Osteocyte (in vitro differentiated cells): ENCODE measurements around the gene OTUB2. TPM values are rescaled to one million over a fixed set of nuclear protein-coding genes. Genes with fewer than 3 reads are reported as not detected.
"Not testable (repeated sequence)": the region's sequence is repeated elsewhere in the genome, so short reads cannot be mapped to it uniquely, and the experiment has no call there.

Experiments
- DNase-seq: peaks from one replicate; pipeline ENCODE4 v3.0.0; 2021; ENCODE audit warnings: mixed read lengths; ENCODE audit not compliant: unreplicated experiment; ENCODE audit errors: extremely low spot score
- H3K27ac Mint-ChIP-seq: one replicate; pipeline ENCODE4 v1.8.0; 2021; ENCODE audit warnings: mild to moderate bottlenecking, mixed read lengths; ENCODE audit not compliant: unreplicated experiment
- H3K27me3 Mint-ChIP-seq: one replicate; pipeline ENCODE4 v1.8.0; 2021; ENCODE audit warnings: mixed read lengths; ENCODE audit not compliant: unreplicated experiment
- H3K36me3 Mint-ChIP-seq: one replicate; pipeline ENCODE4 v1.8.0; 2021; ENCODE audit warnings: mixed read lengths; ENCODE audit not compliant: unreplicated experiment
- H3K4me1 Mint-ChIP-seq: one replicate; pipeline ENCODE4 v1.8.0; 2021; ENCODE audit warnings: mixed read lengths; ENCODE audit not compliant: unreplicated experiment
- H3K4me3 Mint-ChIP-seq: one replicate; pipeline ENCODE4 v1.8.0; 2021; ENCODE audit warnings: mild to moderate bottlenecking, moderate library complexity, mixed read lengths; ENCODE audit not compliant: unreplicated experiment
- H3K9me3 Mint-ChIP-seq: one replicate; pipeline ENCODE4 v1.8.0; 2021; ENCODE audit warnings: mixed read lengths; ENCODE audit not compliant: unreplicated experiment
- CTCF ChIP-seq: fragments of 200-600 bp; sonication (generic); IDR thresholded peaks from 2 replicates; pipeline ENCODE4 v1.5.0; 2021; ENCODE audit warnings: antibody characterized with exemption, mild to moderate bottlenecking, moderate library complexity
- total RNA-seq: library from RNA; stranded (reverse); gene quantifications from 2 replicates; pipeline ENCODE4 v1.2.1, GENCODE V29; 2021

OTUB2 gene
- total RNA-seq, 1 donor from 2014 or later, result 1.3 TPM

DNA sequence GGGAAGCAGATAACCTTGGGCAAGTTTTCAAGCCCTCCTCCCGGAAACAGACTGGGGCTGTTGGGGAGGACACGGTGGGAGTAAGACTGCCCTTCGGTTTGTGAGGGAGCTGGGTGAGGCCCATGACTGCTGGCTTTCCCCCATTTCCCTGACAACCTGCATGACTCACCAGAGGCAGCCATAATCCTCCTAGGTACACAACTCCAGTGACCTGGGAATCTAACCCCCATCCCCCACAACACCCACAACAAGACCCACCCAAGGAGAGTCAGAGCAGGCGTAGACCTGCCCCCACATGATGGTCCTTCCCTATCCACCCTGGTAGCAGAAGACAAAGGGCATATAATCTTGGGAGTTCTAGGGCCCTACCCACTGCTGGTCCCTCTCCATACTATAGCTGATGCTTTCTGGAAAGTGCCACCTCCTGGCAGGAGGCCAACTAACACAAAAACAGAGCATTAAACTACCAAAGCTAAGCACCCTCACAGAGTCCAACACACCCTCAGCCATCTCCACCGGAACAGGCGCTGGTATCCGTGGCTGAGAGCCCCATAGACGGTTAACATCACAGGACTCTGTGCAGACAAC is 40.0 kb downstream of the OTUB2 start:
- Mint-ChIP-seq H3K36me3 (peaks cover 46% of the 10 kb centered on the region), H3K9me3 (peaks cover 40% of the 10 kb centered on the region), H3K4me1 (peaks cover 34% of the 10 kb centered on the region), H3K27me3 (no peaks in the 10 kb centered on the region), H3K4me3 (no peak overlapping the region), H3K27ac (no peak overlapping the region)
- TF ChIP-seq CTCF, result no peak
- no peak for DNase-seq

DNA sequence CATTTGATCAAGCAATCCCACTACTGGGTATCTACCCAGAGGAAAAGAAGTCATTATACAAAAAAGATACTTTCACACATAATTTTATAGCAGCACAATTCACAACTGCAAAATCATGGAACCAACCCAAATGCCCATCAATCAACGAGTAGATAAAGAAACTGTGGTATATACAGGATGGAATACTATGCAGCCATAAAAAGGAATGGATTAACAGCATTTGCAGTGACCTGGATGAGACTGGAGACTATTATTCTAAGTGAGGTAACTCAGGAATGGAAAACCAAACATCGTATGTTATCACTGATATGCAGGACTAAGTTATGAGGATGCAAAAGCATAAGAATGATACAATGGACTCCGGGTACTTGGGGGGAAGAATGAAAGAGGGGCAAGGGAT is 45.9 kb downstream of the OTUB2 start:
- H3K27ac Mint-ChIP-seq, H3K27me3 Mint-ChIP-seq, DNase-seq, H3K4me3 Mint-ChIP-seq: not testable (repeated sequence)
- Mint-ChIP-seq H3K9me3 (peaks cover 56% of the 10 kb centered on the region), H3K4me1 (peaks cover 14% of the 10 kb centered on the region), H3K36me3 (peaks cover 57% of the 10 kb centered on the region)

DNA sequence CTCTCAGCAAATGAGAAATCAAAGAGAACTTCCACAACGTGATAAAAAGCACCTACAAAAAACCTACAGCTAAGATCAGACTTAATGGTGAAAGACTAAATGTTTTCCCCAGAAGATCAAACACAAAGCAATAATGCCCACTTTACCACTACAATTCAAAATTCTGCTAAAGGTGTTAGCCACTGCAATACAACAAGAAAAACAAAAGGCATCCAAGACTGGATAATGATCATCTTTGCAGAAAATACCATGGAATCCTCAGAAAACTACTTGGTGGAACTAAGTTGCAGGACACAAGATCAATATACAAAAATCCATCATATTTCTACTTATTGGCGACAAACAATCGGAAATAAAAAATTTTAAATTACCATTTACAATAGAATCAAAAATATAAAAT is 48.4 kb downstream of the OTUB2 start:
- Mint-ChIP-seq H3K4me3 (no peak overlapping the region), H3K27ac (no peak overlapping the region), H3K36me3 (peaks cover 51% of the 10 kb centered on the region), H3K4me1 (peaks cover 37% of the 10 kb centered on the region), H3K27me3 (no peaks in the 10 kb centered on the region), H3K9me3 (peaks cover 34% of the 10 kb centered on the region)
- no peak for TF ChIP-seq CTCF
- DNase-seq, result no peak

- H3K9me3 Mint-ChIP-seq, result peaks cover 34% of the 10 kb centered on the region
- TF ChIP-seq CTCF, result no peak
- DNase-seq, result no peak
- no peaks in the 10 kb centered on the region for H3K27me3 Mint-ChIP-seq
- H3K27ac Mint-ChIP-seq, result no peak overlapping the region
- H3K4me1 Mint-ChIP-seq, result peaks cover 41% of the 10 kb centered on the region
- H3K36me3 Mint-ChIP-seq, result peaks cover 52% of the 10 kb centered on the region
- no peak overlapping the region for H3K4me3 Mint-ChIP-seq
Observed at GRCh38 chr14:94075008-94075407, 48.9 kb downstream of the OTUB2 start.

DNA sequence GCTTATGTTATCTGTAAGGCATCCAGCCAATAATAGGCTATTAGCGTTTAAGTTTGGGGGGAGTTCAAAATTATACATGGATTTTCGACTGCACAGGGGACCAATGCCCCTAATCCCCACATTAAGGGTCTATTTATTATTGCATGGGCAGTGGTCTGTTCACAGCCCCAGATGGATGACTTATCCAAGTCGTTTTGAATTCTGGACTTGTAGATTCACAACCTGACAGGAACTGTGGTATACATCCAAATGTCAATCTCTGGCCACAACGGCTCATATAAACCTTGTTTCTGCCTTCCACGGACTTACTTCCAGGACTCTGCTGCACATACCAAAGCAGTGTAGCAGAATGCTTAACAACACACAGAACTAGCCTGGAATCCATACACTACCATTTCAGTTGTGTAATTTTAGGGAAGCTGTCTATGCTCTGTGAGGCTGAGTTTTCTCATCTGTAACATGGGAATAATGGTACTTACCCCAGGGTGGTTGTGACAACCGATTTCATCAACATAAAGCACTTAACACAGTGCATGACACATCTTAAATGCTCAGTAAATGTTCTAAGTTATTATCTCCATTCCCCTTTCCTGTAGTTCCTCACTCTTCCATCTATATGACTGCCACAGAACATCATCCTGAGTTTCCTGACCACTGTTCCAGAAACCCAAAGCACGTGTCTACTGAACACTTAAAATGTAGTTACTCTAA is 51.1 kb downstream of the OTUB2 start:
- Mint-ChIP-seq H3K27me3 (no peaks in the 10 kb centered on the region), H3K4me3 (no peak overlapping the region), H3K36me3 (peaks cover 43% of the 10 kb centered on the region), H3K27ac (no peak overlapping the region), H3K9me3 (peaks cover 19% of the 10 kb centered on the region), H3K4me1 (peaks cover 49% of the 10 kb centered on the region)
- no peak for TF ChIP-seq CTCF
- no peak for DNase-seq
